ENCODE data around the gene TENT5C. TPM values are rescaled to one million over a fixed set of nuclear protein-coding genes. Genes with fewer than 3 reads are reported as not detected.

Gene TENT5C
- total RNA-seq, 4 donors from 2014 or later = 2.7 to 5.0 (median 3.4) TPM

- no peaks in the 10 kb centered on the region for H3K9me3 ChIP-seq
- no peak overlapping the region for H3K4me3 ChIP-seq
- H3K27ac ChIP-seq = no peak overlapping the region
- no peaks in the 10 kb centered on the region for H3K27me3 ChIP-seq
- DNase-seq (ENCODE audit: low spot score in 2 of 2) = no peak
- WGBS = 78% methylated on average over 4 of the region's 4 CpGs
- H3K4me1 ChIP-seq = peaks cover 35% of the 10 kb centered on the region
- no peak for TF ChIP-seq POLR2AphosphoS5 (IDR thresholded peaks at IDR 0.05)
- TF ChIP-seq CTCF (IDR thresholded peaks at IDR 0.05) = no peak
- H3K36me3 ChIP-seq = no peaks in the 10 kb centered on the region
Observed at GRCh38 chr1:117610036-117610435, 4.2 kb downstream of the TENT5C start.

- no peak for TF ChIP-seq EP300 (IDR thresholded peaks at IDR 0.05)
- TF ChIP-seq POLR2A (IDR thresholded peaks at IDR 0.05) = no peak
- Histone ChIP-seq H3K36me3 (no peaks in the 10 kb centered on the region), H3K27ac (no peak overlapping the region), H3K4me1 (peaks cover 30% of the 10 kb centered on the region), H3K4me3 (no peak overlapping the region), H3K9me3 (no peaks in the 10 kb centered on the region), H3K27me3 (no peaks in the 10 kb centered on the region)
- DNase-seq (ENCODE audit: low spot score in 2 of 2) = no peak
- 92% methylated on average over 5 of the region's 5 CpGs for WGBS
Observed at GRCh38 chr1:117611121-117611601, 5.3 kb downstream of the TENT5C start.

- DNase-seq (ENCODE audit: low spot score in 2 of 2) = no peak
- no peak for TF ChIP-seq POLR2AphosphoS5 (IDR thresholded peaks at IDR 0.05)
- no peaks in the 10 kb centered on the region for H3K36me3 ChIP-seq
- WGBS = 54% methylated on average over 3 of the region's 3 CpGs
- H3K27ac ChIP-seq = no peak overlapping the region
- H3K9me3 ChIP-seq = no peaks in the 10 kb centered on the region
- no peaks in the 10 kb centered on the region for H3K27me3 ChIP-seq
- H3K4me1 ChIP-seq = peaks cover 28% of the 10 kb centered on the region
- H3K4me3 ChIP-seq = no peak overlapping the region
Observed at GRCh38 chr1:117611894-117612483, 6.1 kb downstream of the TENT5C start.

GRCh38 chr1:117612517-117613248, 6.8 kb downstream of the TENT5C start:
- Histone ChIP-seq H3K9me3 (no peaks in the 10 kb centered on the region), H3K4me3 (no peak overlapping the region), H3K4me1 (peaks cover 21% of the 10 kb centered on the region), H3K27me3 (no peaks in the 10 kb centered on the region), H3K27ac (no peak overlapping the region), H3K36me3 (no peaks in the 10 kb centered on the region)
- WGBS = 63% methylated on average over 7 of the region's 7 CpGs
- TF ChIP-seq POLR2AphosphoS5 (IDR thresholded peaks at IDR 0.05) = no peak
- TF ChIP-seq CTCF (IDR thresholded peaks at IDR 0.05) = no peak
- no peak for TF ChIP-seq POLR2A (IDR thresholded peaks at IDR 0.05)
- no peak for TF ChIP-seq EP300 (IDR thresholded peaks at IDR 0.05)
- no peak for DNase-seq (ENCODE audit: low spot score in 2 of 2)

- WGBS = 78% methylated on average over 8 of the region's 8 CpGs
- Histone ChIP-seq H3K9me3 (no peaks in the 10 kb centered on the region), H3K4me3 (no peak overlapping the region), H3K36me3 (no peaks in the 10 kb centered on the region), H3K27me3 (no peaks in the 10 kb centered on the region), H3K27ac (no peak overlapping the region), H3K4me1 (peaks cover 21% of the 10 kb centered on the region)
- no peak for TF ChIP-seq POLR2A (IDR thresholded peaks at IDR 0.05)
- TF ChIP-seq POLR2AphosphoS5 (IDR thresholded peaks at IDR 0.05) = no peak
- TF ChIP-seq CTCF (IDR thresholded peaks at IDR 0.05) = no peak
- no peak for TF ChIP-seq EP300 (IDR thresholded peaks at IDR 0.05)
- no peak for DNase-seq (ENCODE audit: low spot score in 2 of 2)
Observed at GRCh38 chr1:117613249-117613968, 7.6 kb downstream of the TENT5C start.

Data from suprapubic skin (tissue), 4 donors.